ENCODE data around the gene SYTL4. TPM values are rescaled to one million over a fixed set of nuclear protein-coding genes. Genes with fewer than 3 reads are reported as not detected.
A peak's percentile ranks its signal among the peaks of the same experiment; 100 is the strongest.

The SYTL4 gene
- total RNA-seq, 3 donors from 2014 or later (not counting 1 experiment from before 2014, with no cell fraction given): 0.30 to 0.85 TPM; not detected in 1

- no peak for TF ChIP-seq CTCF (IDR thresholded peaks at IDR 0.05)
- no peaks in the 10 kb centered on the region for H3K27me3 ChIP-seq (ENCODE audit: control insufficient read depth, insufficient read depth, low read length)
- Mint-ChIP-seq H3K4me1 (no peaks in the 10 kb centered on the region), H3K27ac (no peak overlapping the region), H3K36me3 (no peaks in the 10 kb centered on the region), H3K4me3 (no peak overlapping the region), H3K9me3 (no peaks in the 10 kb centered on the region), H3K27me3 (ENCODE audit: low read depth in 2 of 2) (peaks cover 8 to 11% of the 10 kb centered on the region in 2 donors)
- H3K9me3 ChIP-seq (ENCODE audit: control insufficient read depth, insufficient read depth, low read length): no peaks in the 10 kb centered on the region
- ATAC-seq (no peak), DNase-seq (no peak)
- no peak overlapping the region for H3K27ac ChIP-seq (ENCODE audit: low read length)
- no peak overlapping the region for H3K4me3 ChIP-seq (ENCODE audit: low read length)
- intact Hi-C loops (cut with micrococcal nuclease): no loop called here
- H3K4me1 ChIP-seq (ENCODE audit: control insufficient read depth, insufficient read depth, low read length): no peaks in the 10 kb centered on the region
- H3K36me3 ChIP-seq (ENCODE audit: control insufficient read depth, insufficient read depth, low read length): no peaks in the 10 kb centered on the region
- no CpG with 5 or more reads among the region's 3 CpGs for WGBS (ENCODE audit: insufficient coverage)
Observed at GRCh38 chrX:100696699-100697351, 35.1 kb downstream of the SYTL4 start.

- Histone ChIP-seq H3K27ac (ENCODE audit: low read length) (no peak overlapping the region), H3K36me3 (ENCODE audit: control insufficient read depth, insufficient read depth, low read length) (no peaks in the 10 kb centered on the region), H3K27me3 (ENCODE audit: control insufficient read depth, insufficient read depth, low read length) (no peaks in the 10 kb centered on the region), H3K4me3 (ENCODE audit: low read length) (no peak overlapping the region), H3K4me1 (ENCODE audit: control insufficient read depth, insufficient read depth, low read length) (no peaks in the 10 kb centered on the region), H3K9me3 (ENCODE audit: control insufficient read depth, insufficient read depth, low read length) (no peaks in the 10 kb centered on the region)
- intact Hi-C loops (cut with micrococcal nuclease): no loop called here
- 44% methylated on average over 2 of the region's 4 CpGs for WGBS (ENCODE audit: insufficient coverage)
- ATAC-seq (no peak), DNase-seq (no peak)
- no peaks in the 10 kb centered on the region for H3K36me3 Mint-ChIP-seq
- peaks cover 8 to 12% of the 10 kb centered on the region in 2 donors for H3K27me3 Mint-ChIP-seq (ENCODE audit: low read depth in 2 of 2)
- no peak overlapping the region for H3K27ac Mint-ChIP-seq
- no peak for TF ChIP-seq CTCF (IDR thresholded peaks at IDR 0.05)
- no peaks in the 10 kb centered on the region for H3K4me1 Mint-ChIP-seq
- no peaks in the 10 kb centered on the region for H3K9me3 Mint-ChIP-seq
- no peak overlapping the region for H3K4me3 Mint-ChIP-seq
Observed at GRCh38 chrX:100695991-100696390, 35.9 kb downstream of the SYTL4 start.

- Histone ChIP-seq H3K4me1 (ENCODE audit: control insufficient read depth, insufficient read depth, low read length) (no peaks in the 10 kb centered on the region), H3K9me3 (ENCODE audit: control insufficient read depth, insufficient read depth, low read length) (no peaks in the 10 kb centered on the region), H3K27me3 (ENCODE audit: control insufficient read depth, insufficient read depth, low read length) (no peaks in the 10 kb centered on the region), H3K4me3 (ENCODE audit: low read length) (no peak overlapping the region), H3K36me3 (ENCODE audit: control insufficient read depth, insufficient read depth, low read length) (no peaks in the 10 kb centered on the region), H3K27ac (ENCODE audit: low read length) (no peak overlapping the region)
- peaks cover 8 to 12% of the 10 kb centered on the region in 2 donors for H3K27me3 Mint-ChIP-seq (ENCODE audit: low read depth in 2 of 2)
- H3K27ac Mint-ChIP-seq: no peak overlapping the region
- H3K36me3 Mint-ChIP-seq: no peaks in the 10 kb centered on the region
- H3K9me3 Mint-ChIP-seq: no peaks in the 10 kb centered on the region
- intact Hi-C loops (cut with micrococcal nuclease): no loop called here
- ATAC-seq (no peak), DNase-seq (no peak)
- no peaks in the 10 kb centered on the region for H3K4me1 Mint-ChIP-seq
- WGBS (ENCODE audit: insufficient coverage): 93% methylated on average over 1 of the region's 2 CpGs
- TF ChIP-seq CTCF (IDR thresholded peaks at IDR 0.05): no peak
- no peak overlapping the region for H3K4me3 Mint-ChIP-seq
Observed at GRCh38 chrX:100695302-100695701, 36.6 kb downstream of the SYTL4 start.

- no peaks in the 10 kb centered on the region for H3K9me3 ChIP-seq (ENCODE audit: control insufficient read depth, insufficient read depth, low read length)
- H3K36me3 ChIP-seq (ENCODE audit: control insufficient read depth, insufficient read depth, low read length): no peaks in the 10 kb centered on the region
- Mint-ChIP-seq H3K9me3 (no peaks in the 10 kb centered on the region), H3K4me1 (peaks cover 8 to 12% of the 10 kb centered on the region in 2 donors), H3K36me3 (no peaks in the 10 kb centered on the region), H3K4me3 (no peak overlapping the region), H3K27me3 (ENCODE audit: low read depth in 2 of 2) (peaks cover 0 to 3% of the 10 kb centered on the region in 2 donors), H3K27ac (peak overlapping the region in 1 of 2 donors; percentile 19)
- no peak for ATAC-seq
- H3K4me1 ChIP-seq (ENCODE audit: control insufficient read depth, insufficient read depth, low read length): peaks cover 3% of the 10 kb centered on the region
- intact Hi-C loops (cut with micrococcal nuclease): loop anchor here (10.0 kb wide), 1 partner anchor 597 kb away; no protein-coding TSS in a partner anchor
- H3K27me3 ChIP-seq (ENCODE audit: control insufficient read depth, insufficient read depth, low read length): no peaks in the 10 kb centered on the region
- no CpG with 5 or more reads among the region's 2 CpGs for WGBS (ENCODE audit: insufficient coverage)
- no peak overlapping the region for H3K4me3 ChIP-seq (ENCODE audit: low read length)
- DNase-seq: peak in 1 of 2 donors; percentile 1
- H3K27ac ChIP-seq (ENCODE audit: low read length): no peak overlapping the region
- no peak for TF ChIP-seq CTCF (IDR thresholded peaks at IDR 0.05)
Observed at GRCh38 chrX:100687546-100687945, 44.4 kb downstream of the SYTL4 start.
